HepG2 (cell line): ENCODE data around the gene ZNF391. TPM values are rescaled to one million over a fixed set of nuclear protein-coding genes. Genes with fewer than 3 reads are reported as not detected.

Experiments
- AGO2 ChIP-seq: fragments of 200-400 bp; formaldehyde crosslinking; optimal IDR thresholded peaks from 2 replicates; pipeline ENCODE3; 2017; ENCODE audit warnings: mild to moderate bottlenecking, low read depth, low read length, moderate library complexity
- DPF2 ChIP-seq: sonication (generic); formaldehyde crosslinking; IDR thresholded peaks from 2 replicates; pipeline ENCODE4 v1.4.0; 2020; ENCODE audit warnings: mild to moderate bottlenecking, low read depth, missing genetic modification reagents, borderline replicate concordance
- FOSL2 ChIP-seq: sonication (generic); formaldehyde crosslinking; IDR thresholded peaks from 2 replicates; pipeline ENCODE4 v1.4.0; 2020; ENCODE audit warnings: missing genetic modification reagents
- GATAD1 ChIP-seq: IDR thresholded peaks from 2 replicates; pipeline ENCODE4 v1.6.1; 2016; ENCODE audit warnings: missing genetic modification reagents, missing compliant biosample characterization
- IRF2 ChIP-seq: IDR thresholded peaks from 2 replicates; pipeline ENCODE4 v1.6.1; 2018; ENCODE audit warnings: missing genetic modification reagents, missing compliant biosample characterization
- MEIS2 ChIP-seq: sonication (generic); formaldehyde crosslinking; IDR thresholded peaks from 2 replicates; pipeline ENCODE4 v1.9.0; 2021; ENCODE audit warnings: mild to moderate bottlenecking, missing genetic modification reagents
- NFE2 ChIP-seq: sonication (generic); formaldehyde crosslinking; IDR thresholded peaks from 2 replicates; pipeline ENCODE4 v1.4.0; 2020; ENCODE audit warnings: missing genetic modification reagents
- POGZ ChIP-seq: sonication (generic); formaldehyde crosslinking; IDR thresholded peaks from 2 replicates; pipeline ENCODE4 v1.4.0; 2020; ENCODE audit warnings: mild to moderate bottlenecking, missing genetic modification reagents
- POLR2AphosphoS5 ChIP-seq: IDR thresholded peaks from 2 replicates; pipeline ENCODE4 v1.6.1; 2012; ENCODE audit warnings: low read depth, low read length
- SETDB1 ChIP-seq: sonication (generic); formaldehyde crosslinking; IDR thresholded peaks from 2 replicates; pipeline ENCODE4 v1.5.1; 2020; ENCODE audit warnings: missing genetic modification reagents, mild to moderate bottlenecking, borderline replicate concordance
- TEAD2 ChIP-seq: sonication (generic); formaldehyde crosslinking; IDR thresholded peaks from 2 replicates; pipeline ENCODE4 v1.9.0; 2021; ENCODE audit warnings: missing genetic modification reagents
- ZNF256 ChIP-seq: sonication (generic); formaldehyde crosslinking; conservative IDR thresholded peaks from 2 replicates; pipeline ENCODE4 v1.4.0; 2020; ENCODE audit warnings: missing genetic modification reagents
- ZNF3 ChIP-seq: IDR thresholded peaks from 2 replicates; pipeline ENCODE4 v1.7.0; 2017; ENCODE audit warnings: inconsistent platforms
- ZNF317 ChIP-seq: sonication (generic); formaldehyde crosslinking; IDR thresholded peaks from 2 replicates; pipeline ENCODE4 v1.5.0; 2020; ENCODE audit warnings: mild to moderate bottlenecking, missing genetic modification reagents
- ZNF331 ChIP-seq: sonication (generic); formaldehyde crosslinking; IDR thresholded peaks from 2 replicates; pipeline ENCODE4 v1.4.0; 2020; ENCODE audit warnings: missing genetic modification reagents
- polyA plus RNA-seq, 8 experiments: library from polyadenylated mRNA; depleted of rRNA in 3 of 8; stranded (reverse) in 7 of 8; unstranded in 1 of 8; fragments of >200 nt; fragmentation: Illumina TruSeq in 4 of 8; extraction: Trizol in 4 of 8; gene quantifications; 2 replicates each; pipeline versions ENCODE4 v1.2.1 to v1.2.3, GENCODE V29; 2011 to 2016; ENCODE audit warnings: low read depth in 4 of 8, missing spikeins in 1 of 8, mixed read lengths in 1 of 8; ENCODE audit not compliant: insufficient read depth in 1 of 8
- total RNA-seq, 5 experiments: library from RNA; depleted of rRNA; stranded (reverse); fragments of >200 nt; fragmentation: Illumina TruSeq; extraction: Trizol; gene quantifications; 2 replicates each; pipeline ENCODE4 v1.2.3, GENCODE V29; 2016; ENCODE audit warnings: low read depth in 1 of 5
- TF ChIP-seq, protein P1 (sequence below): sonication (generic); formaldehyde crosslinking; IDR thresholded peaks from 2 replicates; pipeline ENCODE4 v1.5.0; 2020; ENCODE audit warnings: missing genetic modification reagents
- TF ChIP-seq, protein P2 (sequence below): sonication (generic); formaldehyde crosslinking; conservative IDR thresholded peaks from 2 replicates; pipeline ENCODE4 v1.8.0; 2022; ENCODE audit warnings: mild to moderate bottlenecking, moderate library complexity, missing genetic modification reagents
- TF ChIP-seq, protein P3 (sequence below): sonication (generic); formaldehyde crosslinking; IDR thresholded peaks from 2 replicates; pipeline ENCODE4 v1.4.0; 2020; ENCODE audit warnings: mild to moderate bottlenecking, missing genetic modification reagents
- TF ChIP-seq, protein P4 (sequence below): sonication (generic); formaldehyde crosslinking; IDR thresholded peaks from 2 replicates; pipeline ENCODE4 v1.9.0; 2021; ENCODE audit warnings: missing genetic modification reagents, mild to moderate bottlenecking, borderline replicate concordance
- TF ChIP-seq, protein P5 (sequence below): sonication (generic); formaldehyde crosslinking; IDR thresholded peaks from 2 replicates; pipeline ENCODE4 v1.4.0; 2020; ENCODE audit warnings: missing genetic modification reagents, borderline replicate concordance

ZNF391 gene
- total and polyA plus RNA-seq, 2 of the 13 experiments (the other 11 are each of a cell fraction or from before 2014, with no cell fraction given), result 0.78 to 1.7 TPM

DNA sequence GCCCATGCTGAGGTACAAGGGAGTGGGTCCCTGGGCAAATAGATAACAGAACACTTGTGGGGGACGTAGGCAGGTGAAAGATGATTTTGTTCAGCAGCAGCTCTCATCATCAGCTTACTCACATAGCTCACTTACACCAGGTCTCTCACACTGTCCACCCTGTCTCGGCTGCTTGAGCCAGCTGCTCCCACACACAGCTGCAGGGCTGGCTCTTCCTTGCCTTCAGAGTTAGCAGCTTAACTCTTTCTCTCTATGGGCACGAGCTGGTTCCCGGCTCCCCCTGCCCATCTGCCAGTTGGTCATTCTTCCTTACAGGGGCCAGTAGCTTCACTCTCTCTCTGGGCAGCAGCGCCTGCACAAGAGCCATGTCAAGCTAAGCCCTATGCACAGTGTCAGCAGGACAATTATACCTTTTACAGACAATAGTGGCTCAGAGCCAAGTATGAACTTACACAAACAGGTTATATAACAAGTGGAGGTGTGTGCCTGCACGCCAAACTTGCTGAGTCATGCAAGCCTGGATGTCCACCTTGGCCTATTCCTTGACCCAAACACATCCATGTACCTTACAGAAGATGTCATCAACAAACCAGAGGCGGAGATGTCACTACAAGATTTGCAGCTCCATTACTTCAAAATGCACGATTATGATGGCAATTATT, 18.7 kb downstream of the ZNF391 start (continued):
- TF ChIP-seq, protein P1, sequence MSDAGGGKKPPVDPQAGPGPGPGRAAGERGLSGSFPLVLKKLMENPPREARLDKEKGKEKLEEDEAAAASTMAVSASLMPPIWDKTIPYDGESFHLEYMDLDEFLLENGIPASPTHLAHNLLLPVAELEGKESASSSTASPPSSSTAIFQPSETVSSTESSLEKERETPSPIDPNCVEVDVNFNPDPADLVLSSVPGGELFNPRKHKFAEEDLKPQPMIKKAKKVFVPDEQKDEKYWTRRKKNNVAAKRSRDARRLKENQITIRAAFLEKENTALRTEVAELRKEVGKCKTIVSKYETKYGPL (CRISPR knock-in tag), result 0 out of 2 replicates have a peak, but pooled peaks have one; percentile 40
- TF ChIP-seq ZNF331 (CRISPR knock-in tag), result no peak
- TF ChIP-seq IRF2, result no peak
- TF ChIP-seq POGZ (CRISPR knock-in tag), result no peak
- TF ChIP-seq ZNF256 (CRISPR knock-in tag), result no peak
- no peak for TF ChIP-seq DPF2 (CRISPR knock-in tag)
- no peak for TF ChIP-seq POLR2AphosphoS5
- TF ChIP-seq ZNF3 (CRISPR knock-in tag), result no peak
- TF ChIP-seq AGO2, result no peak
- TF ChIP-seq, protein P2, sequence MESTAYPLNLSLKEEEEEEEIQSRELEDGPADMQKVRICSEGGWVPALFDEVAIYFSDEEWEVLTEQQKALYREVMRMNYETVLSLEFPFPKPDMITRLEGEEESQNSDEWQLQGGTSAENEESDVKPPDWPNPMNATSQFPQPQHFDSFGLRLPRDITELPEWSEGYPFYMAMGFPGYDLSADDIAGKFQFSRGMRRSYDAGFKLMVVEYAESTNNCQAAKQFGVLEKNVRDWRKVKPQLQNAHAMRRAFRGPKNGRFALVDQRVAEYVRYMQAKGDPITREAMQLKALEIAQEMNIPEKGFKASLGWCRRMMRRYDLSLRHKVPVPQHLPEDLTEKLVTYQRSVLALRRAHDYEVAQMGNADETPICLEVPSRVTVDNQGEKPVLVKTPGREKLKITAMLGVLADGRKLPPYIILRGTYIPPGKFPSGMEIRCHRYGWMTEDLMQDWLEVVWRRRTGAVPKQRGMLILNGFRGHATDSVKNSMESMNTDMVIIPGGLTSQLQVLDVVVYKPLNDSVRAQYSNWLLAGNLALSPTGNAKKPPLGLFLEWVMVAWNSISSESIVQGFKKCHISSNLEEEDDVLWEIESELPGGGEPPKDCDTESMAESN (CRISPR knock-in tag), result no peak
- peak; percentile 22; the same call in 1 of the 2 replicates for TF ChIP-seq NFE2 (CRISPR knock-in tag)
- TF ChIP-seq, protein P3, sequence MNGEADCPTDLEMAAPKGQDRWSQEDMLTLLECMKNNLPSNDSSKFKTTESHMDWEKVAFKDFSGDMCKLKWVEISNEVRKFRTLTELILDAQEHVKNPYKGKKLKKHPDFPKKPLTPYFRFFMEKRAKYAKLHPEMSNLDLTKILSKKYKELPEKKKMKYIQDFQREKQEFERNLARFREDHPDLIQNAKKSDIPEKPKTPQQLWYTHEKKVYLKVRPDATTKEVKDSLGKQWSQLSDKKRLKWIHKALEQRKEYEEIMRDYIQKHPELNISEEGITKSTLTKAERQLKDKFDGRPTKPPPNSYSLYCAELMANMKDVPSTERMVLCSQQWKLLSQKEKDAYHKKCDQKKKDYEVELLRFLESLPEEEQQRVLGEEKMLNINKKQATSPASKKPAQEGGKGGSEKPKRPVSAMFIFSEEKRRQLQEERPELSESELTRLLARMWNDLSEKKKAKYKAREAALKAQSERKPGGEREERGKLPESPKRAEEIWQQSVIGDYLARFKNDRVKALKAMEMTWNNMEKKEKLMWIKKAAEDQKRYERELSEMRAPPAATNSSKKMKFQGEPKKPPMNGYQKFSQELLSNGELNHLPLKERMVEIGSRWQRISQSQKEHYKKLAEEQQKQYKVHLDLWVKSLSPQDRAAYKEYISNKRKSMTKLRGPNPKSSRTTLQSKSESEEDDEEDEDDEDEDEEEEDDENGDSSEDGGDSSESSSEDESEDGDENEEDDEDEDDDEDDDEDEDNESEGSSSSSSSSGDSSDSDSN, result no peak
- TF ChIP-seq GATAD1 (CRISPR knock-in tag), result no peak
- TF ChIP-seq, protein P4, sequence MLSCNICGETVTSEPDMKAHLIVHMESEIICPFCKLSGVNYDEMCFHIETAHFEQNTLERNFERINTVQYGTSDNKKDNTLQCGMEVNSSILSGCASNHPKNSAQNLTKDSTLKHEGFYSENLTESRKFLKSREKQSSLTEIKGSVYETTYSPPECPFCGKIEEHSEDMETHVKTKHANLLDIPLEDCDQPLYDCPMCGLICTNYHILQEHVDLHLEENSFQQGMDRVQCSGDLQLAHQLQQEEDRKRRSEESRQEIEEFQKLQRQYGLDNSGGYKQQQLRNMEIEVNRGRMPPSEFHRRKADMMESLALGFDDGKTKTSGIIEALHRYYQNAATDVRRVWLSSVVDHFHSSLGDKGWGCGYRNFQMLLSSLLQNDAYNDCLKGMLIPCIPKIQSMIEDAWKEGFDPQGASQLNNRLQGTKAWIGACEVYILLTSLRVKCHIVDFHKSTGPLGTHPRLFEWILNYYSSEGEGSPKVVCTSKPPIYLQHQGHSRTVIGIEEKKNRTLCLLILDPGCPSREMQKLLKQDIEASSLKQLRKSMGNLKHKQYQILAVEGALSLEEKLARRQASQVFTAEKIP (CRISPR knock-in tag), result no peak
- no peak for TF ChIP-seq TEAD2
- TF ChIP-seq, protein P5, sequence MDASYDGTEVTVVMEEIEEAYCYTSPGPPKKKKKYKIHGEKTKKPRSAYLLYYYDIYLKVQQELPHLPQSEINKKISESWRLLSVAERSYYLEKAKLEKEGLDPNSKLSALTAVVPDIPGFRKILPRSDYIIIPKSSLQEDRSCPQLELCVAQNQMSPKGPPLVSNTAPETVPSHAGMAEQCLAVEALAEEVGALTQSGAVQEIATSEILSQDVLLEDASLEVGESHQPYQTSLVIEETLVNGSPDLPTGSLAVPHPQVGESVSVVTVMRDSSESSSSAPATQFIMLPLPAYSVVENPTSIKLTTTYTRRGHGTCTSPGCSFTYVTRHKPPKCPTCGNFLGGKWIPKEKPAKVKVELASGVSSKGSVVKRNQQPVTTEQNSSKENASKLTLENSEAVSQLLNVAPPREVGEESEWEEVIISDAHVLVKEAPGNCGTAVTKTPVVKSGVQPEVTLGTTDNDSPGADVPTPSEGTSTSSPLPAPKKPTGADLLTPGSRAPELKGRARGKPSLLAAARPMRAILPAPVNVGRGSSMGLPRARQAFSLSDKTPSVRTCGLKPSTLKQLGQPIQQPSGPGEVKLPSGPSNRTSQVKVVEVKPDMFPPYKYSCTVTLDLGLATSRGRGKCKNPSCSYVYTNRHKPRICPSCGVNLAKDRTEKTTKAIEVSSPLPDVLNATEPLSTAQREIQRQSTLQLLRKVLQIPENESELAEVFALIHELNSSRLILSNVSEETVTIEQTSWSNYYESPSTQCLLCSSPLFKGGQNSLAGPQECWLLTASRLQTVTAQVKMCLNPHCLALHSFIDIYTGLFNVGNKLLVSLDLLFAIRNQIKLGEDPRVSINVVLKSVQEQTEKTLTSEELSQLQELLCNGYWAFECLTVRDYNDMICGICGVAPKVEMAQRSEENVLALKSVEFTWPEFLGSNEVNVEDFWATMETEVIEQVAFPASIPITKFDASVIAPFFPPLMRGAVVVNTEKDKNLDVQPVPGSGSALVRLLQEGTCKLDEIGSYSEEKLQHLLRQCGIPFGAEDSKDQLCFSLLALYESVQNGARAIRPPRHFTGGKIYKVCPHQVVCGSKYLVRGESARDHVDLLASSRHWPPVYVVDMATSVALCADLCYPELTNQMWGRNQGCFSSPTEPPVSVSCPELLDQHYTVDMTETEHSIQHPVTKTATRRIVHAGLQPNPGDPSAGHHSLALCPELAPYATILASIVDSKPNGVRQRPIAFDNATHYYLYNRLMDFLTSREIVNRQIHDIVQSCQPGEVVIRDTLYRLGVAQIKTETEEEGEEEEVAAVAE (CRISPR knock-in tag), result no peak
- peak; percentile 36; the same call in 1 of the 2 replicates for TF ChIP-seq FOSL2 (CRISPR knock-in tag)
- no peak for TF ChIP-seq SETDB1 (CRISPR knock-in tag)
- TF ChIP-seq ZNF317 (CRISPR knock-in tag), result no peak
- no peak for TF ChIP-seq MEIS2 (CRISPR knock-in tag)
